HepG2 (cell line): ENCODE results near the gene MEG3. TPM values are rescaled to one million over a fixed set of nuclear protein-coding genes. Genes with fewer than 3 reads are reported as not detected.
A peak's percentile ranks its signal among the peaks of the same experiment; 100 is the strongest.

ENCODE experiments used
- ATF7-NPFF ChIP-seq: sonication (generic); formaldehyde crosslinking; IDR thresholded peaks from 2 replicates; pipeline ENCODE4 v1.8.1; 2023; ENCODE audit warnings: mild to moderate bottlenecking, low read depth, missing genetic modification reagents, moderate library complexity
- GATAD2A ChIP-seq: IDR thresholded peaks from 2 replicates; pipeline ENCODE4 v1.6.1; 2016
- HHEX ChIP-seq: IDR thresholded peaks from 2 replicates; pipeline ENCODE4 v1.6.1; 2016; ENCODE audit warnings: control low read depth
- HIVEP1 ChIP-seq: sonication (generic); formaldehyde crosslinking; IDR thresholded peaks from 2 replicates; pipeline ENCODE4 v1.4.0; 2020; ENCODE audit warnings: mild to moderate bottlenecking, missing genetic modification reagents
- MBD4 ChIP-seq: IDR thresholded peaks from 2 replicates; pipeline ENCODE4 v1.6.1; 2012; ENCODE audit warnings: low read length, inconsistent platforms, borderline replicate concordance
- NFE2L2 ChIP-seq: fragments of 150-350 bp; IDR thresholded peaks from 2 replicates; pipeline ENCODE4 v1.6.1; 2014; ENCODE audit warnings: low read length
- NFYC ChIP-seq: IDR thresholded peaks from 2 replicates; pipeline ENCODE4 v1.6.1; 2016; ENCODE audit warnings: missing genetic modification reagents, missing compliant biosample characterization
- RBM22 ChIP-seq: fragments of 200-400 bp; formaldehyde crosslinking; optimal IDR thresholded peaks from 2 replicates; pipeline ENCODE3; 2017; ENCODE audit warnings: mild to moderate bottlenecking, low read length, moderate library complexity
- RCOR2 ChIP-seq: IDR thresholded peaks from 2 replicates; pipeline ENCODE4 v1.6.1; 2016; ENCODE audit warnings: missing biosample characterization, missing genetic modification reagents
- TFDP1 ChIP-seq: IDR thresholded peaks from 2 replicates; pipeline ENCODE4 v1.6.1; 2016; ENCODE audit warnings: missing compliant biosample characterization, missing genetic modification reagents, borderline replicate concordance
- THAP11 ChIP-seq: IDR thresholded peaks from 2 replicates; pipeline ENCODE4 v1.6.1; 2016; ENCODE audit warnings: missing biosample characterization, missing genetic modification reagents
- ZHX2 ChIP-seq, 2 experiments: sonication (generic) in 1 of 2; formaldehyde crosslinking in 1 of 2; IDR thresholded peaks; 2 replicates each; pipeline versions ENCODE4 v1.6.1 to v1.9.0; 2014 to 2022; ENCODE audit warnings: antibody characterized with exemption in 1 of 2, borderline replicate concordance in 1 of 2, inconsistent platforms in 1 of 2, low read depth in 1 of 2, missing genetic modification reagents in 1 of 2
- ZNF432 ChIP-seq: sonication (generic); formaldehyde crosslinking; IDR thresholded peaks from 2 replicates; pipeline ENCODE4 v1.5.0; 2020; ENCODE audit warnings: missing genetic modification reagents, mild to moderate bottlenecking, borderline replicate concordance
- ZNF557 ChIP-seq: sonication (generic); formaldehyde crosslinking; IDR thresholded peaks from 2 replicates; pipeline ENCODE4 v1.4.0; 2020; ENCODE audit warnings: missing genetic modification reagents
- ZNF629 ChIP-seq: sonication (generic); formaldehyde crosslinking; conservative IDR thresholded peaks from 2 replicates; pipeline ENCODE4 v1.5.0; 2020; ENCODE audit warnings: missing genetic modification reagents
- ZNF678 ChIP-seq: sonication (generic); formaldehyde crosslinking; IDR thresholded peaks from 2 replicates; pipeline ENCODE4 v1.4.0; 2020; ENCODE audit warnings: mild to moderate bottlenecking, missing genetic modification reagents
- polyA plus RNA-seq, 8 experiments: library from polyadenylated mRNA; depleted of rRNA in 3 of 8; stranded (reverse) in 7 of 8; unstranded in 1 of 8; fragments of >200 nt; fragmentation: Illumina TruSeq in 4 of 8; extraction: Trizol in 4 of 8; gene quantifications; 2 replicates each; pipeline versions ENCODE4 v1.2.1 to v1.2.3, GENCODE V29; 2011 to 2016; ENCODE audit warnings: low read depth in 4 of 8, missing spikeins in 1 of 8, mixed read lengths in 1 of 8; ENCODE audit not compliant: insufficient read depth in 1 of 8
- total RNA-seq, 5 experiments: library from RNA; depleted of rRNA; stranded (reverse); fragments of >200 nt; fragmentation: Illumina TruSeq; extraction: Trizol; gene quantifications; 2 replicates each; pipeline ENCODE4 v1.2.3, GENCODE V29; 2016; ENCODE audit warnings: low read depth in 1 of 5
- TF ChIP-seq, protein P1 (sequence below): sonication (generic); formaldehyde crosslinking; IDR thresholded peaks from 2 replicates; pipeline ENCODE4 v1.5.0; 2020; ENCODE audit warnings: mild to moderate bottlenecking, missing genetic modification reagents, borderline replicate concordance
- TF ChIP-seq, protein P2 (sequence below): sonication (generic); formaldehyde crosslinking; IDR thresholded peaks from 2 replicates; pipeline ENCODE4 v1.4.0; 2020; ENCODE audit warnings: missing genetic modification reagents

Gene MEG3
- total and polyA plus RNA-seq, 2 of the 13 experiments (the other 11 are each of a cell fraction or from before 2014, with no cell fraction given), result 0.17 TPM; not detected in 1

GRCh38 chr14:100816950-100817901 is 8.7 kb upstream of the MEG3 start (continued):
- TF ChIP-seq RBM22, result peak; percentile 93
- TF ChIP-seq ZNF678 (CRISPR knock-in tag), result peak; percentile 69; the same call in 1 of the 2 replicates
- TF ChIP-seq ZHX2 (IDR thresholded peaks at IDR 0.05; ENCODE audit: low read depth), result peak; percentile 69; the same call in 1 of the 2 replicates
- TF ChIP-seq ZHX2 (CRISPR knock-in tag; IDR thresholded peaks at IDR 0.05; ENCODE audit: borderline replicate concordance), result peak; percentile 57; the same call in 1 of the 2 replicates
- no peak for TF ChIP-seq NFE2L2
- TF ChIP-seq HHEX, result peak; percentile 86
- 0 out of 2 replicates have a peak, but pooled peaks have one; percentile 22 for TF ChIP-seq NFYC
- TF ChIP-seq GATAD2A (CRISPR knock-in tag), result peak; percentile 98
- TF ChIP-seq ZNF432 (CRISPR knock-in tag), result no peak
- TF ChIP-seq, protein P1, sequence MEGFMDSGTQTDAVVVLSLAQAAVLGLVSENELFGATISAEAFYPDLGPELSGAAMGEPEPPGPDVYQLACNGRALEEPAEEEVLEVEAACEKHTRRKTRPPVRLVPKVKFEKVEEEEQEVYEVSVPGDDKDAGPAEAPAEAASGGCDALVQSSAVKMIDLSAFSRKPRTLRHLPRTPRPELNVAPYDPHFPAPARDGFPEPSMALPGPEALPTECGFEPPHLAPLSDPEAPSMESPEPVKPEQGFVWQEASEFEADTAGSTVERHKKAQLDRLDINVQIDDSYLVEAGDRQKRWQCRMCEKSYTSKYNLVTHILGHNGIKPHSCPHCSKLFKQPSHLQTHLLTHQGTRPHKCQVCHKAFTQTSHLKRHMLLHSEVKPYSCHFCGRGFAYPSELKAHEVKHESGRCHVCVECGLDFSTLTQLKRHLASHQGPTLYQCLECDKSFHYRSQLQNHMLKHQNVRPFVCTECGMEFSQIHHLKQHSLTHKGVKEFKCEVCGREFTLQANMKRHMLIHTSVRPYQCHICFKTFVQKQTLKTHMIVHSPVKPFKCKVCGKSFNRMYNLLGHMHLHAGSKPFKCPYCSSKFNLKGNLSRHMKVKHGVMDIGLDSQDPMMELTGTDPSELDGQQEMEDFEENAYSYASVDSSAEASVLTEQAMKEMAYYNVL (CRISPR knock-in tag), result peak; percentile 97
- TF ChIP-seq, protein P2, sequence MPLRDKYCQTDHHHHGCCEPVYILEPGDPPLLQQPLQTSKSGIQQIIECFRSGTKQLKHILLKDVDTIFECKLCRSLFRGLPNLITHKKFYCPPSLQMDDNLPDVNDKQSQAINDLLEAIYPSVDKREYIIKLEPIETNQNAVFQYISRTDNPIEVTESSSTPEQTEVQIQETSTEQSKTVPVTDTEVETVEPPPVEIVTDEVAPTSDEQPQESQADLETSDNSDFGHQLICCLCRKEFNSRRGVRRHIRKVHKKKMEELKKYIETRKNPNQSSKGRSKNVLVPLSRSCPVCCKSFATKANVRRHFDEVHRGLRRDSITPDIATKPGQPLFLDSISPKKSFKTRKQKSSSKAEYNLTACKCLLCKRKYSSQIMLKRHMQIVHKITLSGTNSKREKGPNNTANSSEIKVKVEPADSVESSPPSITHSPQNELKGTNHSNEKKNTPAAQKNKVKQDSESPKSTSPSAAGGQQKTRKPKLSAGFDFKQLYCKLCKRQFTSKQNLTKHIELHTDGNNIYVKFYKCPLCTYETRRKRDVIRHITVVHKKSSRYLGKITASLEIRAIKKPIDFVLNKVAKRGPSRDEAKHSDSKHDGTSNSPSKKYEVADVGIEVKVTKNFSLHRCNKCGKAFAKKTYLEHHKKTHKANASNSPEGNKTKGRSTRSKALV, result peak; percentile 66; the same call in 1 of the 2 replicates
- TF ChIP-seq TFDP1 (CRISPR knock-in tag), result peak; percentile 46
- 0 out of 2 replicates have a peak, but pooled peaks have one; percentile 62 for TF ChIP-seq ZNF557 (CRISPR knock-in tag)
- TF ChIP-seq RCOR2 (CRISPR knock-in tag), result peak; percentile 95
- TF ChIP-seq ZNF629, result peak; percentile 57; the same call in 1 of the 2 replicates
- TF ChIP-seq HIVEP1 (CRISPR knock-in tag), result no peak
- TF ChIP-seq THAP11, result peak; percentile 69
- no peak for TF ChIP-seq MBD4
- TF ChIP-seq ATF7-NPFF (CRISPR knock-in tag), result peak; percentile 54
